HL-60/S4 treated with phorbol 12-myristate 13-acetate at 8.2 ng/mL for 4 days and 3 days (cell line): ENCODE results near the gene COA8.
"Not testable (repeated sequence)": the region's sequence is repeated elsewhere in the genome, so short reads cannot be mapped to it uniquely, and the experiment has no call there.

ENCODE experiments used
- in situ Hi-C: fragments of 300-500 bp; cut with MboI; formaldehyde crosslinking; loops from 2 replicates; pipeline ENCODE4 v1.15.0; 2022; ENCODE audit warnings: low sequenced_read_pairs

Gene COA8

GRCh38 chr14:103568952-103569351 lies 6.2 kb downstream of the COA8 start:
- in situ Hi-C loops, result no loop called here

- in situ Hi-C loops, result no loop called here
These were observed 6.6 kb downstream of the COA8 start for GRCh38 chr14:103569408-103569807.

- in situ Hi-C loops, result loop anchor here (10.0 kb wide), 1 partner anchor 111 kb away; no protein-coding TSS in a partner anchor
These were observed 11.3 kb downstream of the COA8 start for GRCh38 chr14:103574104-103574503.

GRCh38 chr14:103574707-103575285 lies 12.0 kb downstream of the COA8 start:
- in situ Hi-C loops, result loop anchor here (10.0 kb wide), 1 partner anchor 110 kb away; no protein-coding TSS in a partner anchor

- in situ Hi-C loops, result loop anchor here (10.0 kb wide), 1 partner anchor 108 kb away; no protein-coding TSS in a partner anchor
These were observed 13.7 kb downstream of the COA8 start for GRCh38 chr14:103576371-103577024.

- in situ Hi-C loops, result loop anchor here (10.0 kb wide), 1 partner anchor 106 kb away; no protein-coding TSS in a partner anchor
These were observed 15.8 kb downstream of the COA8 start for GRCh38 chr14:103578401-103579075.

- in situ Hi-C loops, result no loop called here
These were observed 18.4 kb downstream of the COA8 start for GRCh38 chr14:103581206-103581605.

GRCh38 chr14:103581954-103582703 lies 19.4 kb downstream of the COA8 start:
- in situ Hi-C loops, result no loop called here

GRCh38 chr14:103584326-103584915 lies 21.7 kb downstream of the COA8 start:
- in situ Hi-C loops, result no loop called here

- in situ Hi-C loops, result no loop called here
These were observed 30.8 kb downstream of the COA8 start for GRCh38 chr14:103593577-103593976.

- in situ Hi-C loops, result no loop called here
These were observed 31.5 kb downstream of the COA8 start for GRCh38 chr14:103594265-103594664.

- in situ Hi-C loops, result no loop called here
These were observed 35.0 kb downstream of the COA8 start for GRCh38 chr14:103597623-103598377.

GRCh38 chr14:103600503-103600902 lies 37.7 kb downstream of the COA8 start:
- in situ Hi-C loops, result no loop called here

GRCh38 chr14:103604620-103605019 lies 41.9 kb downstream of the COA8 start:
- in situ Hi-C loops, result no loop called here

- in situ Hi-C loops, result no loop called here
These were observed 44.4 kb downstream of the COA8 start for GRCh38 chr14:103606963-103607668.

GRCh38 chr14:103607822-103608221 lies 45.1 kb downstream of the COA8 start:
- in situ Hi-C loops, result no loop called here

GRCh38 chr14:103609081-103609480 lies 46.3 kb downstream of the COA8 start:
- in situ Hi-C loops, result not testable (repeated sequence)

- in situ Hi-C loops, result no loop called here
These were observed 48.5 kb downstream of the COA8 start for GRCh38 chr14:103611215-103611614.

GRCh38 chr14:103613517-103613916 lies 50.8 kb downstream of the COA8 start:
- in situ Hi-C loops, result no loop called here
